Left lung (tissue), 10 donors: ENCODE data around the gene ADAMTSL4. TPM values are rescaled to one million over a fixed set of nuclear protein-coding genes. Genes with fewer than 3 reads are reported as not detected.
A peak's percentile ranks its signal among the peaks of the same experiment; 100 is the strongest.

ENCODE experiments used
- ATAC-seq: fragments of 200-7000 bp; cut with Tn5 transposase; one replicate; pipeline ENCODE4 v1.9.1; 2020; ENCODE audit warnings: moderate library complexity
- DNase-seq, 4 donors: peaks; one replicate each; pipeline ENCODE4 v3.0.0-alpha.2; 2013 to 2020
- H3K27ac ChIP-seq, 2 donors: fragments of 200-600 bp; sonication (generic) in 1 of 2; one replicate each; pipeline versions ENCODE4 v1.5.0 to v1.8.0; 2020 to 2021
- H3K27me3 ChIP-seq, 2 donors: fragments of 200-600 bp; sonication (generic) in 1 of 2; one replicate each; pipeline versions ENCODE4 v1.5.0 to v1.8.0; 2020 to 2021
- H3K36me3 ChIP-seq, 2 donors: fragments of 200-600 bp; sonication (generic) in 1 of 2; one replicate each; pipeline versions ENCODE4 v1.5.0 to v1.8.0; 2020 to 2021
- H3K4me1 ChIP-seq, 2 donors: fragments of 200-600 bp; one replicate each; pipeline ENCODE4 v1.8.0; 2021
- H3K4me3 ChIP-seq, 2 donors: fragments of 200-600 bp; sonication (generic) in 1 of 2; one replicate each; pipeline versions ENCODE4 v1.5.0 to v1.8.0; 2020 to 2021; ENCODE audit warnings: mild to moderate bottlenecking in 1 of 2
- H3K9me3 ChIP-seq, 2 donors: fragments of 200-600 bp; sonication (generic) in 1 of 2; one replicate each; pipeline versions ENCODE4 v1.5.0 to v1.8.0; 2020 to 2021
- intact Hi-C, 2 donors: fragments of 100-400 bp; cut with DNase I; formaldehyde crosslinking; loops; one replicate each; pipeline versions ENCODE4 v1.11.2 to v1.14.2; 2022
- polyA plus RNA-seq, 6 donors: library from polyadenylated mRNA; unstranded; fragments of 120-200 nt; gene quantifications; one replicate each; pipeline ENCODE4 v1.2.1, GENCODE V29; 2013; ENCODE audit not compliant: insufficient read length in 6 of 6
- total RNA-seq, 2 donors: library from RNA; stranded (reverse); fragmentation: NEBNext Ultra II Directional; extraction: Animal tissue kit (Norgen Biotek cat#: 25700); gene quantifications; one replicate each; pipeline ENCODE4 v1.2.1, GENCODE V29; 2021
- TF ChIP-seq, protein P1 (sequence below), 2 donors: fragments of 200-600 bp; sonication (generic) in 1 of 2; IDR thresholded peaks; one replicate each; pipeline versions ENCODE4 v1.5.0 to v1.8.0; 2021; ENCODE audit warnings: antibody characterized with exemption in 2 of 2
- donor health status: DM: no; HTN: yes; CAD: no.
- donor health status: DM: no; HTN: no; CAD: no.

ADAMTSL4 gene
- total and polyA plus RNA-seq, 8 donors = 13.0 to 76.0 (median 20.1) TPM

DNA sequence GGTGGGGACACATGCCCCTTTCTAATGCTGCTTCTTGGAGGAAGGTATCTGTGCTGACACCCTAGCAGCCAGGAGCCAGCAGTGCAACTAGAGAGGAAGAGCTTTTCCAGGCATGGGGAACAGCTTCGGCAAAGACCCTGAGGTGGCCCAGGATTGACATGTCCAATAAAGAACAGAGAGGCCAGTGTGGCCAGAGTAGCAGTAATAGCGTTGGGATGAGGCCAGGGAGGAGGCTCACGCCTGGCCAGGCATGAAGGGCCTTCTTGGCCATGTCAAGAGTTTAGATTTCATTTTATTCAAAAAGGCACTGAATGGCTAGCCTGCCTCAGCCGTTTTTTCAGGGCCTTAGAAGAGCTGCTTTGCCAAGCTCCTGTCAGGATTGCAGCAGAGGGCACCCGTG lies 16.3 kb upstream of the ADAMTSL4 start:
- intact Hi-C loops = no loop called here
- ATAC-seq = no peak
- peak overlapping the region in 1 of 2 donors; percentile 16 for H3K27ac ChIP-seq
- no peaks in the 10 kb centered on the region for H3K36me3 ChIP-seq
- no peak overlapping the region for H3K4me3 ChIP-seq
- H3K9me3 ChIP-seq = no peaks in the 10 kb centered on the region
- H3K27me3 ChIP-seq = no peaks in the 10 kb centered on the region
- TF ChIP-seq, protein P1, sequence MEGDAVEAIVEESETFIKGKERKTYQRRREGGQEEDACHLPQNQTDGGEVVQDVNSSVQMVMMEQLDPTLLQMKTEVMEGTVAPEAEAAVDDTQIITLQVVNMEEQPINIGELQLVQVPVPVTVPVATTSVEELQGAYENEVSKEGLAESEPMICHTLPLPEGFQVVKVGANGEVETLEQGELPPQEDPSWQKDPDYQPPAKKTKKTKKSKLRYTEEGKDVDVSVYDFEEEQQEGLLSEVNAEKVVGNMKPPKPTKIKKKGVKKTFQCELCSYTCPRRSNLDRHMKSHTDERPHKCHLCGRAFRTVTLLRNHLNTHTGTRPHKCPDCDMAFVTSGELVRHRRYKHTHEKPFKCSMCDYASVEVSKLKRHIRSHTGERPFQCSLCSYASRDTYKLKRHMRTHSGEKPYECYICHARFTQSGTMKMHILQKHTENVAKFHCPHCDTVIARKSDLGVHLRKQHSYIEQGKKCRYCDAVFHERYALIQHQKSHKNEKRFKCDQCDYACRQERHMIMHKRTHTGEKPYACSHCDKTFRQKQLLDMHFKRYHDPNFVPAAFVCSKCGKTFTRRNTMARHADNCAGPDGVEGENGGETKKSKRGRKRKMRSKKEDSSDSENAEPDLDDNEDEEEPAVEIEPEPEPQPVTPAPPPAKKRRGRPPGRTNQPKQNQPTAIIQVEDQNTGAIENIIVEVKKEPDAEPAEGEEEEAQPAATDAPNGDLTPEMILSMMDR (IDR thresholded peaks at IDR 0.05) = no peak
- peaks cover 0 to 6% of the 10 kb centered on the region in 2 donors for H3K4me1 ChIP-seq
- no peak for DNase-seq

DNA sequence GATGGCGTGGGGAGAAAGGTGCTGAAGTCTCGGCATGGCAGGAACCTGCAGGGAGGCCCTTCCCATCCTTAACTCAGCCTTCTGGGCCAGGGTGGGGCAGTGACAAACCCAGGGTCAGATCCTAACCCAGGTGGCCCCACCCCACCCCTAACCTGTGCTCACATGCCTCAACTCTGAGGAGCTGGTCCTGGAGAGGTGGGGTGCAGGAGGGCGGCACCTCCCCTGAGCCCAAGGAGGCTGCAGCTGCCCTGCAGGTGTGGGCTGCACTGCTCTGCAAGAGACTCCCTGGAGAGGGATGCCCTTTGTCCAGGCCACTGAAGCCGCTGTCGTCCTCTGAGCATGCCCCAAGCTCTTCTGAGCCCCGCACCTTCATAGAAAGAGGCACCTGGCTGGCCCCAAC lies 15.2 kb upstream of the ADAMTSL4 start:
- TF ChIP-seq, protein P1 (IDR thresholded peaks at IDR 0.05) = no peak
- DNase-seq (no peak), ATAC-seq (no peak)
- H3K4me1 ChIP-seq = peaks cover 0 to 6% of the 10 kb centered on the region in 2 donors
- no peaks in the 10 kb centered on the region for H3K9me3 ChIP-seq
- intact Hi-C loops = no loop called here
- no peaks in the 10 kb centered on the region for H3K36me3 ChIP-seq
- H3K4me3 ChIP-seq = no peak overlapping the region
- no peak overlapping the region for H3K27ac ChIP-seq
- no peaks in the 10 kb centered on the region for H3K27me3 ChIP-seq

DNA sequence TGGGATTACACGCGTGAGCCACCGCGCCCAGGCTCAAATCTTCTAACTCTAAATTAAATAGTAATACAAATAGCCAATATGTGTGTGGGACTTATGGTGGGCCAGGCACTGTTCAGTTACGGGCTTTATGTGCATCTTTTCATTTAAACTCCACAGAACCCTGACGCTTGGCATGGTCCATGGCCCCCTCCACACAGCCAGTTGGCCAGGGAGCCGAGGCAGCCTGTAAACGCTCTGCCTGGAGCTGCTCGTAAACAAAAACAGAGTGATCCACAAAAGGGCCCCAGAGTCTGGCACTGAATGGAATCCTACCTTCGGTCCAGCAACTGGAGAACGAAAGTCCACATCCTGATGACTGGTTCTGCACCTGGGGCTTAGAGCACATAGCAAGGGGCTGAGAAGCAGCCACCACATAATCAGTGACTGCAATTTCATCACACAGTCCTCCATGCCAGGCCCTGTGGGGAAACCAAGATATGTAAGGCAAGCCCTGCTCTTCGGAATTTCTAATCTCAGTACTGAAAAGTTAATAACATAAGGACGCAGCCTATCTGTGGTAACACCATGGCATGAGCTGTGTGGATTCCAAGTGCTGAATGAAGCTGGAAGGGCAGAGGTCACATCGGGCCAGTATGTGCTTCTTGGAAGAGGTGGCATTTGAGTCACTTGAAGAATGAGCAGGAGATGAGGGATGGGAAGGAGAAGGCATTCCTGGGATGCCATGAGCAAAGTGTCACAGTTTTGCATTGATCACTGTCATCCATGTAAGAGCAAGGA lies 13.5 kb upstream of the ADAMTSL4 start:
- H3K36me3 ChIP-seq = no peaks in the 10 kb centered on the region
- TF ChIP-seq, protein P1 (IDR thresholded peaks at IDR 0.05) = no peak
- peaks cover 0 to 6% of the 10 kb centered on the region in 2 donors for H3K4me1 ChIP-seq
- no peaks in the 10 kb centered on the region for H3K9me3 ChIP-seq
- intact Hi-C loops = no loop called here
- no peak overlapping the region for H3K4me3 ChIP-seq
- no peak for DNase-seq
- no peak for ATAC-seq
- no peak overlapping the region for H3K27ac ChIP-seq
- no peaks in the 10 kb centered on the region for H3K27me3 ChIP-seq

DNA sequence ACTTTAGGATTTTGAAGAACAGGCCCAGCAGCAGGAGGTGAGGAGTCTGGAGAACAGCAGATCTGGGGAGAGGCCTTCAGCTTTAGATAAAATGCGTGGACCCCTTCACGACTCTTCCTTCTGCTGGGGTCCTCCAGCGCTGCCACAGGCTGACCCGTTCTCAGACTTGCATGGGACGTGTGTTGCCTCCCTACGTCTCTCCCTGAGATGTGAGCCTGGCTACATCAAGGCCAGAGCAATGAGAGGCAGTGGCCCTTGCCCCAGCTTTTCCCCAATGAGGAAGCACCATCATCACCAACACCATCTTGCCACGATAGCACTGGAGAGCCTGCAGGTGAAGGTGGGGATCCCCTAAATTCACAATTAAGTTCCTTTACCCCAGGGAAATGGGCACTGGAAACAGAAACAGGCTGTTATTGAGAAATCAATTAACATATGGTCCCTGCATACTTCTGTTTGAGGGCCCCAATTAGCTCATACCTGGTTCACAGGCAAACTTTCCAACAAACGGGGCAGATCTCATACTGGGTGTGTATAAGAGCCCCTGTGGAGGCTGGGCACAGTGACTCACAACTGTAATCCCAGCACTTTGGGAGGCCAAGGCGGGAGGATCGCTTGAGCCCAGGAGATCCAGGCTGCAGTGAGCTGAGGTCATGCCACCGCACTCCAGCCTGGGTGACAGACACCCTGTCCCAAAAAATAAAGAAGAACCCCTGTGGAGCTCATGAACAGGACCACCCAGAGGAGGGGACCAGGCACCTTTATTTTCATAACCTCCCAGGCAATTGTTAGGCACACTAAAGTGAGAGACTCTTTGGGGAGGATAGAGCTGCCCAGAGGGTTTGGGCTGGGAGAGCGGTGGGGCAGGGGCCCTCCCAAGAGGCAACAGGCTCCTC lies 12.1 kb upstream of the ADAMTSL4 start:
- TF ChIP-seq, protein P1 (IDR thresholded peaks at IDR 0.05) = no peak
- Histone ChIP-seq H3K9me3 (no peaks in the 10 kb centered on the region), H3K4me1 (peaks cover 0 to 6% of the 10 kb centered on the region in 2 donors), H3K27me3 (no peaks in the 10 kb centered on the region), H3K4me3 (no peak overlapping the region), H3K36me3 (no peaks in the 10 kb centered on the region), H3K27ac (no peak overlapping the region)
- ATAC-seq (no peak), DNase-seq (no peak)
- intact Hi-C loops = no loop called here
